ENCODE data around the gene KDM2B.

DNA sequence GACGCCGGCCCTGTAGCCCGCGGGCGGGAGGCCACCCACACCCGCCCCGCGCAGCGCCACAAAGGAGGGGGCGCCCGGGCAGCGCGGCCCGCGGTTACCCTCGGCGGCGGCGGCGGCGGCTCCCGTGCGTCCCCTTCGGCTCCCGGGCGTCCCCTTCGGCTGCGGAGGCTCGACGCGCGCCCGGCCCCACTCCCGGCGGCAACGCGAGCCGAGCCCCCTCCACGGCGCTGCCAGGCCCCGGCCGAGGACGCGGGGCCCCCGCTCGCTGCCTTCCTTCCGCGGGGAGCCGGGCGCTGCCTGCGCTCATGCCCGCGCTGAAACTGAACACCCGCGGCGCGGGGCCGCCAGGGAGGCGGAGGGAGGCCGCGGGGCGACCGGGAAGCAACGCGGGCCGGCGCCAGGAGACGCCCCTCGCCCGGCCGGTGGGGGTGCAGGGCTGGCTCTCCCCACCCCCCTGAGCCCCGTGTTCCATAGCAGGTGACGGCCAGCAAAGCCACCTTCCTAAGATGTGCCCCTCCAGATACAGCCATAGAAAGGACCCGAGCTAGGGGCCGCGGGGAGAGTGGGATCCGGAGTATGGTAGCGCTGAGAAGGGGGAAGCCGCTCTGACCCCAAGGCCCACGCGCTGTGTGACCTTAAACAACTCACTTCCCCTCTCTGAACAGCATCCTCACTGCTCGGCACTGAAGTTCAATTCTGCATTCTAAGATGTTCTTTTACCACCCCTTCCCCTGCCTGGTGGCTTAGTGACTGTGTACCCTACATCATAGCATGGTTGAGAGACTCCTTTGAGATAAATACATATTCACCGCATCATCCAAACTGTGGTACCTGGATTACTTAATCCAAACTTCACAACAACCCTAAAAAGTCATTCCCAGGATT, 42.8 kb downstream of the KDM2B start:
- TF ChIP-seq, protein P1, sequence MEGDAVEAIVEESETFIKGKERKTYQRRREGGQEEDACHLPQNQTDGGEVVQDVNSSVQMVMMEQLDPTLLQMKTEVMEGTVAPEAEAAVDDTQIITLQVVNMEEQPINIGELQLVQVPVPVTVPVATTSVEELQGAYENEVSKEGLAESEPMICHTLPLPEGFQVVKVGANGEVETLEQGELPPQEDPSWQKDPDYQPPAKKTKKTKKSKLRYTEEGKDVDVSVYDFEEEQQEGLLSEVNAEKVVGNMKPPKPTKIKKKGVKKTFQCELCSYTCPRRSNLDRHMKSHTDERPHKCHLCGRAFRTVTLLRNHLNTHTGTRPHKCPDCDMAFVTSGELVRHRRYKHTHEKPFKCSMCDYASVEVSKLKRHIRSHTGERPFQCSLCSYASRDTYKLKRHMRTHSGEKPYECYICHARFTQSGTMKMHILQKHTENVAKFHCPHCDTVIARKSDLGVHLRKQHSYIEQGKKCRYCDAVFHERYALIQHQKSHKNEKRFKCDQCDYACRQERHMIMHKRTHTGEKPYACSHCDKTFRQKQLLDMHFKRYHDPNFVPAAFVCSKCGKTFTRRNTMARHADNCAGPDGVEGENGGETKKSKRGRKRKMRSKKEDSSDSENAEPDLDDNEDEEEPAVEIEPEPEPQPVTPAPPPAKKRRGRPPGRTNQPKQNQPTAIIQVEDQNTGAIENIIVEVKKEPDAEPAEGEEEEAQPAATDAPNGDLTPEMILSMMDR (IDR thresholded peaks at IDR 0.05; ENCODE audit: low read length): no peak
- no peak for TF ChIP-seq EZH2 (IDR thresholded peaks at IDR 0.05; ENCODE audit: borderline replicate concordance, low read length)
